Lower lobe of right lung (tissue), 2 donors: ENCODE results near the gene HTRA2. TPM values are rescaled to one million over a fixed set of nuclear protein-coding genes. Genes with fewer than 3 reads are reported as not detected.
A peak's percentile ranks its signal among the peaks of the same experiment; 100 is the strongest.

ENCODE experiments used
- ATAC-seq, 2 donors: fragments of 200-7000 bp; cut with Tn5 transposase; one replicate each; pipeline ENCODE4 v1.9.1; 2020 to 2022; ENCODE audit warnings: mild to moderate bottlenecking in 2 of 2, moderate library complexity in 2 of 2
- DNase-seq: peaks from one replicate; pipeline ENCODE4 v3.0.0-alpha.2; 2020
- H3K27ac ChIP-seq: fragments of 200-600 bp; one replicate; pipeline ENCODE4 v1.8.0; 2022
- H3K27me3 ChIP-seq: fragments of 200-600 bp; one replicate; pipeline ENCODE4 v1.8.0; 2022; ENCODE audit warnings: low read depth
- H3K36me3 ChIP-seq: fragments of 200-600 bp; one replicate; pipeline ENCODE4 v1.8.0; 2022; ENCODE audit warnings: mild to moderate bottlenecking
- H3K4me1 ChIP-seq: fragments of 200-600 bp; one replicate; pipeline ENCODE4 v1.8.0; 2022
- H3K4me3 ChIP-seq: fragments of 200-600 bp; one replicate; pipeline ENCODE4 v1.8.0; 2022; ENCODE audit warnings: mild to moderate bottlenecking
- H3K9me3 ChIP-seq: fragments of 200-600 bp; one replicate; pipeline ENCODE4 v1.8.0; 2022
- CTCF ChIP-seq: fragments of 200-600 bp; IDR thresholded peaks from one replicate; pipeline ENCODE4 v1.8.0; 2022; ENCODE audit warnings: antibody characterized with exemption, mild to moderate bottlenecking
- intact Hi-C: fragments of 100-400 bp; cut with DNase I; formaldehyde crosslinking; loops from one replicate; pipeline ENCODE4 v1.11.0; 2022
- total RNA-seq: library from RNA; stranded (reverse); fragmentation: NEBNext Ultra II Directional; extraction: Animal tissue kit (Norgen Biotek cat#: 25700); gene quantifications from one replicate; pipeline ENCODE4 v1.2.1, GENCODE V29; 2021
- donor health status: DM: no; HTN: yes; CAD: no; lungs with severe emphysema.

HTRA2 gene
- total RNA-seq, 1 donor from 2014 or later, result 34.3 TPM

DNA sequence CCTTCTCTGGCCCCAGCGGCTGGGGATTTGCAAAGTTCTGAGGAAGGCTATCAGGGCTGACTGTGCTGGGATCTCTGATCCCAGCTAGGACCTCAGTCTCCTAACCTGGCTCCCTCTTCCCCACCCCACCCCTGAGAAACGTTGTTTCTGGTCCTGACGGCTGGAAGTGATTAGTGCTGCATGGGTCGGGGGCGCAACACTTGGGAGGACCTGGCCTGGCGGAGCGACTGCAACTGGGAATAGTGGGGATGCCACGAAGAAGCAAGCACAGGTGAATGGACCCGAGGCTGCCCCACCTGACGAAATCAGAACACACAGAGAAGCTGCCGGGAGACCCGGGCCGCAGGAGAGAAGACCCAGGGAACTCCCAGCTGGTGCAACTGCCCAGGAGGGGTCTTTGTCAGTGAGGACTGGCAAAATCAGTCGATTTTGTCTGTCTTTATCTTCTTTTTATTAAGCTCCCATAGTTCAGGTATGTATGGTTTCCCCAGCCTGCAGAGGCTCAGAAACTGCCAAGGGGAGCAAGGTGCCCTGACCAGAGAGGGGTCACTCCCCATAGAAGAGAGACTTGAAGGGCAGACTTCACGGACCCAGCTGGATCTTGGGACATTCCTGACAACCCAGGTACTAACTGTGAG lies 29.7 kb upstream of the HTRA2 start:
- no peak overlapping the region for H3K4me3 ChIP-seq
- H3K27me3 ChIP-seq, result peaks cover 46% of the 10 kb centered on the region
- H3K36me3 ChIP-seq, result peaks cover 5% of the 10 kb centered on the region
- TF ChIP-seq CTCF, result no peak
- intact Hi-C loops, result no loop called here
- DNase-seq, result peak; percentile 22
- no peak overlapping the region for H3K27ac ChIP-seq
- peaks cover 53% of the 10 kb centered on the region for H3K4me1 ChIP-seq
- ATAC-seq, result no peak
- no peaks in the 10 kb centered on the region for H3K9me3 ChIP-seq

- H3K27ac ChIP-seq, result no peak overlapping the region
- H3K9me3 ChIP-seq, result no peaks in the 10 kb centered on the region
- DNase-seq (no peak), ATAC-seq (no peak)
- intact Hi-C loops, result no loop called here
- H3K36me3 ChIP-seq, result peaks cover 10% of the 10 kb centered on the region
- H3K27me3 ChIP-seq, result peaks cover 46% of the 10 kb centered on the region
- peaks cover 58% of the 10 kb centered on the region for H3K4me1 ChIP-seq
- no peak for TF ChIP-seq CTCF
- H3K4me3 ChIP-seq, result no peak overlapping the region
Measured at GRCh38 chr2:74500578-74500946, 29.2 kb upstream of the HTRA2 start.

- no peak for TF ChIP-seq CTCF
- peaks cover 16% of the 10 kb centered on the region for H3K36me3 ChIP-seq
- peak; percentile 30 for DNase-seq
- H3K4me3 ChIP-seq, result peak overlapping the region; percentile 68
- no peaks in the 10 kb centered on the region for H3K9me3 ChIP-seq
- peaks cover 46% of the 10 kb centered on the region for H3K27me3 ChIP-seq
- H3K27ac ChIP-seq, result no peak overlapping the region
- peaks cover 67% of the 10 kb centered on the region for H3K4me1 ChIP-seq
- ATAC-seq, result no peak
- intact Hi-C loops, result no loop called here
Measured at GRCh38 chr2:74501335-74502071, 28.2 kb upstream of the HTRA2 start.

DNA sequence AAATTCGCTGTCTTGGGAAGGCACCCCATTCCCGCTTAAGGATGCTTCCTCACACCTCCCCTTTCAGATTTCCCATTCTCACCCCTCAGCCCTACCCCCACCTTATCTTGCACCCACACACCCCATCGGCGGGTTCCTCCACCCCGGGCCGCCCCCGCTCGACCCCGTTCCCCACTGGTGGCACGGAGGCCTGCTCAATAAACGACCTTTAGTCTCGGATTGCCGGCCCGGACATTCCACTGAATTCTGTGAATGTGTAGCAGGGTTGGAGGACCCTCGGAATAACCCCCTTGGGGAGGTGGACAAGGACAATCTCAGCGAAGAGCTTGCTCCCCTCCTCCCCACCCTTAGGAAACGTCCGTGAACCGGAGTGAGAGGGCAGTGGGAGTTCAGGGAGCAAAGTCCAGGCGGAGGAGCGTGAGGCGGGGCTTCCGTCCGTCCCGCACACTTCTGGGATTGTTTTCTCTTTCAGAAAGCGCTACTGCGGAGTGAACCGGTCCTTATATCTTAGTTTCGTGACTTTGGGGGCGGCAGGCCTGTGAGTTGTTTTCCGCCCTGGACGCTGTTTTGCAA lies 27.5 kb upstream of the HTRA2 start:
- Histone ChIP-seq H3K27ac (peak overlapping the region; percentile 85), H3K4me3 (peak overlapping the region; percentile 68), H3K9me3 (no peaks in the 10 kb centered on the region), H3K4me1 (peaks cover 72% of the 10 kb centered on the region), H3K27me3 (peaks cover 45% of the 10 kb centered on the region), H3K36me3 (peaks cover 16% of the 10 kb centered on the region)
- peak; percentile 48 for DNase-seq
- TF ChIP-seq CTCF, result no peak
- intact Hi-C loops, result no loop called here
- no peak for ATAC-seq

DNA sequence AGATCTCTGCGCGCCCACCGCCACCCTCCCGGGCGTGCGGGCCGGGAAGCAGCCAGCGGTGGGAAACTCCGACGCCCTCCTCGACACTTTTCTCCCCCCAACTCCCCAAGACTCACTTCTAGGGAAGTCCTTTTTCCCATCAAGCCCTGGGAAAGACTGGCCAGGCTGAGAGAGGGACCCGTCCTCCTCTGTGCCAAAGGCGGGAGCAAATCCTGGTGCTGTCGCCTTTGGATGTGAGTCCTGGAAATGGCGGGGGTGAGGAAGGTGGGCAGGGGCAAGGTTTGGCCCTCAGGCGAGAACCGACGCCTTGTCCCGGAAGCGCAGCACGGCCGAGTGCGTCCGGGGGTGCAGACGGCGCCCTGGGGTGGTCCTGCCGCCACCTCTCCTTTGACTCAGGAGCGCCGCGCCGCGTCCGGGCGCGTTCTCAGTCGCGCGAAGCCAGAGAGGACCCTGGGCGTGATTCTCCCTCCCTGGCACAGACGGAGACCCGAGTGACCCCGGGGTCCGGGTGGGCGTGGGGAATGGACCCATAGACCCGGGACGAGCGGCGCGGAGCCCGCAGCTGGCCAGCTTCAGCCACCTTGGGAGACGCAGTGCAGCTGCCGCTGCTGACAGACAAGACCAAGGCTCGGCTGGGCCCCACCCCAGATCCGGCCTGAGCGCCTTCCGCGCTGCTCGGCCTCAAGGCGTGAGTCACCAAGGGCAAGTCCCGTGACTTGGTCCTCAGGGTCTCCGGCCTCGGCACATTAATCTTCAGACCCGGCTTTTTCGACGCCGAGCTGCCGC lies 26.8 kb upstream of the HTRA2 start:
- TF ChIP-seq CTCF, result peak; percentile 24
- ATAC-seq (peak; percentile 66 to 70), DNase-seq (peak; percentile 87)
- peak overlapping the region; percentile 68 for H3K4me3 ChIP-seq
- H3K27ac ChIP-seq, result peak overlapping the region; percentile 85
- H3K27me3 ChIP-seq, result peaks cover 38% of the 10 kb centered on the region
- H3K4me1 ChIP-seq, result peaks cover 68% of the 10 kb centered on the region
- H3K9me3 ChIP-seq, result no peaks in the 10 kb centered on the region
- peaks cover 16% of the 10 kb centered on the region for H3K36me3 ChIP-seq
- intact Hi-C loops, result no loop called here
